ENCODE data around the gene CEP290.
A peak's percentile ranks its signal among the peaks of the same experiment; 100 is the strongest.
"Not testable (repeated sequence)": the region's sequence is repeated elsewhere in the genome, so short reads cannot be mapped to it uniquely, and the experiment has no call there.

The CEP290 gene

GRCh38 chr12:88144546-88145468 is 2.9 kb upstream of the CEP290 start:
- no peak for DNase-seq (ENCODE audit: extremely low read depth in 1 of 2, low read depth in 1 of 2)

DNA sequence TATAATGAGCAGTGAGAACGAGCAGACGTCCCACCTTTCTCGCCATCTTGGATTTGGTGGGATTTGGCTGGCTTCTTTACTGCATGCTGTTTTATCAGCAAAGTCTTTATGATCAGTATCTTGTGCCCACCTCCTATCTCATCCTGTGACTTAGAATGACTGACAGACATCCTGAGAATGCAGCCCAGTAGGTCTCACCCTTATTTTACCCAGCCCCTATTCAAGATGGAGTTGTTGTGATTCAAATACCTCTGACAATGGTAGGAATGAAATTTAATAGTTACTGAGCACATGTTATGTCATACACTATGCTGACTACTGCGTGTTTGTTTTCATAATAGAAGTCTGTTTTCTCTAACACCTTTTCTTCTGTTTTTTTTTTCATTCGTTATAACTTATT is 2.1 kb upstream of the CEP290 start:
- DNase-seq (ENCODE audit: extremely low read depth in 1 of 2, low read depth in 1 of 2), result no peak

DNA sequence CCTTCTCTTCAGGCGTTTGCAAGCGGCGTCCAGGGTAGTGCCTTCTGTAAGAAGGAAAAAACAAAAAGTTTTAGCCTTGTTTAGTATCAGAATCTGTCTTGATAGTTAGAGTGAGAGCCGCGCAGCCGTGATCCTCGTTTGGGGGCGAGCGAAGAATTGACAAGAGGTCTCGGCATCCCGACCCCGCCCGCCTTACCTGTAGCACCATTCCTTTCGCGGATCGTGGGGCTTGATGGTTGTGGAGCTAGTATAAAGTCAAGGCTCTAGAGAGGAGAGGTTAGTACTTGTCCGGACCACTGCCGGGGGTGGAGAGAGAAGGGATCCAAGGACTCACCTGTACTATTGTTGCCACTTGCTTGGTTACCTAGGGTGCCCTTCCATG is 713 bp upstream of the CEP290 start:
- DNase-seq (ENCODE audit: extremely low read depth in 1 of 2, low read depth in 1 of 2), result peak in 1 of 2 donors; percentile 3

DNA sequence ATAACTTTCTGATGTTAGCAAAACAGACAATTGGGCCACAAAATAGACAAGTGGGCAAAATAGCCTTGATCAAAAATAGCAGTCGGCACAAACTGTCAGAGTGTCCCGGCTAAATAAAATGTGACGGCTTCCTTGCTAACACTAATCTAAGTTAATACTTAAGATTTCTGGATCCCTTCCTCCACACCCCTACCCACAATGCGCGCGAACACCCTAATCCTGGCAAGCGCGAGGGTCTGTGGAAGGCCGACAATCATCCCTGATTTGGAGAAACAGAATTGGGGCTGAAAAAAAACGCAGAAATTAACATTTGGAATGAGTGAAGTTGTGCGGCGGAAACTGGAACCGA is 489 bp downstream of the CEP290 start:
- DNase-seq (ENCODE audit: extremely low read depth in 1 of 2, low read depth in 1 of 2), result no peak

DNA sequence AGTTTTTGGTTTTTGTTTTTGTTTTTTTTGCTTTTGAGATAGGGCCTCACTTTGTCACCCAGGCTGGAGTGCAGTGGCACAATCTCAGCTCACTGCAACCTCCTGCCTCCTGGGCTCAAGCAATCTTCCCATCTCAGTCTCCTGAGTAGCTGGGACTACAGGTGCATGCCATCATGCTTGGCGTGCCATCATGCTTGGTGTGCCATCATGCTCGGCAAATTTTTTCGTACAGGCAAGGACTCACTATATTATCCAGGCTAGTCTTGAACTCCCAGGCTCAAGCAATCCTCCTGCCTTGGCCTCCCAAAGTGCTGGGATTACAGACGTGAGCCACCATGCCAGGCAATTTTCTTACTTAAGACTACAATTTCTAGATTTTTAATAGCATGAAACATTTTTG is 2.2 kb downstream of the CEP290 start:
- not testable (repeated sequence) for DNase-seq (ENCODE audit: extremely low read depth in 1 of 2, low read depth in 1 of 2)

DNA sequence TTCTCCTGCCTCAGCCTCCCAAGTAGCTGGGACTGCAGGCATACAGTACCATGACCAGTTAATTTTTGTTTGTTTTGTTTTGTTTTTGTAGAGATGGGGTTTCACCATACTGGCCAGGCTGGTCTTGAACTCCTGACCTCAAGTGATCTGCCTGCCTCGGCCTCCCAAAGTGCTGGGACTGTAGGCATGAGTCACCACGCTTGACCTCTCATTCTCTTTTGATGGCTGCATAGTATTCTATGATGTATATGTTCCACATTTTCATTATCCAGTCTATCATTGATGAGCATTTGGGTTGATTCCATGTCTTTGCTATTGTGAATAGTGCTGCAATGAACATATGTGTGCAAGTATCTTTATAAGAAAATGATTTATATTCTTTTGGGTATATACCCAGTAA is 8.7 kb downstream of the CEP290 start:
- not testable (repeated sequence) for DNase-seq (ENCODE audit: extremely low read depth in 1 of 2, low read depth in 1 of 2)

- no peak for DNase-seq (ENCODE audit: extremely low read depth in 1 of 2, low read depth in 1 of 2)
Observed at GRCh38 chr12:88132392-88132791, 9.5 kb downstream of the CEP290 start.

- DNase-seq (ENCODE audit: extremely low read depth in 1 of 2, low read depth in 1 of 2), result no peak
Observed at GRCh38 chr12:88127855-88128254, 14.0 kb downstream of the CEP290 start.

- no peak for DNase-seq (ENCODE audit: extremely low read depth in 1 of 2, low read depth in 1 of 2)
Observed at GRCh38 chr12:88127099-88127498, 14.8 kb downstream of the CEP290 start.

DNA sequence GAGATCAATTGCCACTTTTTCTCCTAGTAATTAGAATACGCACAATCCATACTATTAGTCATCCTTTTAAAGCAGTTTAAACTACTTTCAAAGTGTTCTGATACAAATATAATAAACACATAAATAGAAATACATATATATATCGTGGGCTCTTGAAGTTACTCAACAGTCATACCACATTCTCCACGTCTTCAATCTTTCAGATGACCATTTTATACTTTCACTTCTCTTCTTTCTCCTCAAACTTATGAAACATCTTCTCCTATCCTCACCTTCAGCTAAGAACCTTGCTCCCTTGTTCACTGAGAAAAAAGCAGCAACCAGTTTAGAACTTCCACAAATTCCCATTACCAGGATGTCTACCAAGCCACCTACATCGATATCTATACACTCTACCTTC is 19.2 kb downstream of the CEP290 start:
- no peak for DNase-seq (ENCODE audit: extremely low read depth in 1 of 2, low read depth in 1 of 2)

- no peak for DNase-seq (ENCODE audit: extremely low read depth in 1 of 2, low read depth in 1 of 2)
Observed at GRCh38 chr12:88113871-88114270, 28.0 kb downstream of the CEP290 start.

- DNase-seq (ENCODE audit: extremely low read depth in 1 of 2, low read depth in 1 of 2), result no peak
Observed at GRCh38 chr12:88111074-88111652, 30.7 kb downstream of the CEP290 start.

DNA sequence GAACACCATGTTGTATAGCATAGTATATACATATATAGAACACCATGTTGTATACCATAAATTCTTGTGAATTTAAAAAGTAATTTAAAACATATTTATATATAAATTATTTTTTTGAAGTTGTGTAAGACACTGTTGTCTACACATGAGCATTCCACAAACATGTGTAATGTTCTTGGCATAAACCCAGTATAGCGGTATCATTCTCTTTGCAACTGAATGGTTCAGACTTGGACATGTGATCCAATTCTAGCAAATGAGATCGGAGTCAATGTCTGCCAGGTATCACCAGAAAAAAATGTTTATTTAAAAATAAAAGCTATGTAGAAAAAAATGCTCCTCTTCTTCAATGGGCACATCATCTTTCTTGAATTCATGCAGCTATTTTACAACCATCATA is 33.9 kb downstream of the CEP290 start:
- no peak for DNase-seq (ENCODE audit: extremely low read depth in 1 of 2, low read depth in 1 of 2)

- no peak for DNase-seq (ENCODE audit: extremely low read depth in 1 of 2, low read depth in 1 of 2)
Observed at GRCh38 chr12:88093573-88093972, 48.3 kb downstream of the CEP290 start.

- no peak for DNase-seq (ENCODE audit: extremely low read depth in 1 of 2, low read depth in 1 of 2)
Observed at GRCh38 chr12:88092771-88093170, 49.1 kb downstream of the CEP290 start.

DNA sequence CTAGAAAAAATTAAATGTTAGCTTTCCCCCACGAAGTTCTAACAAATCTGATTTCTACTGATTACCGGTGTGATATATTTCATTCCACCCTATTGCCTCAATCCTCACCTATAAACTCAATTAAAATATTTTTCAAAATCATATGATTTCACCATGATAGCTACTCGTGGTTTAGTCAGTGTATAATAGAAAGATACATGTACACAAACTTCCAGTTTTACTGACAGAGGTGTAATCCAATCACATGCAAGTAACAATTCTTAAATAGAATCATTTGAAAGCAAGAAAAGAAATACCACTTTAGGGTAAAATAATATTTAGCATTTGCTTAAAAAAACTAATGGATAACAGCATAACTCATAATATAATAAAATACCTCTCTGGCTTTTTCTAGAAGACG is 57.7 kb downstream of the CEP290 start:
- DNase-seq (ENCODE audit: extremely low read depth in 1 of 2, low read depth in 1 of 2), result no peak

DNA sequence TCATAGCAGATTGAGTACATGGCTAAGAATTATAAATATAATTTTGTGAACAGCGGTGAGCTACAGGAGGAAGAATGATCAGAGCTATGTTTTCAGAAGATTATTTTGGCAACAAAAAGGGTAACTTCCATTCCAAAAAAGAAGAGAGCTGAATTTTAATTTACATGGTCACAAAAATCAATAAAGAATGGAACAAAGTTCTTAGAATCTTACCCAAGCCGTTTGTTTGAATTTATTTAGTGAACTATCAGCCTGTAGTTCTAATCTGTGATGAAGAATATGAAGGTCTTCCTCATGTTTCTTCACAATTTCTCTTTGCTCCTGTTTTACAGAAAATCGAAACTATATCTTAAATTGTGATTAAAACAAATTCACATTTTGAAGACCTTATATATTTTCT is 58.3 kb downstream of the CEP290 start:
- no peak for DNase-seq (ENCODE audit: extremely low read depth in 1 of 2, low read depth in 1 of 2)

DNA sequence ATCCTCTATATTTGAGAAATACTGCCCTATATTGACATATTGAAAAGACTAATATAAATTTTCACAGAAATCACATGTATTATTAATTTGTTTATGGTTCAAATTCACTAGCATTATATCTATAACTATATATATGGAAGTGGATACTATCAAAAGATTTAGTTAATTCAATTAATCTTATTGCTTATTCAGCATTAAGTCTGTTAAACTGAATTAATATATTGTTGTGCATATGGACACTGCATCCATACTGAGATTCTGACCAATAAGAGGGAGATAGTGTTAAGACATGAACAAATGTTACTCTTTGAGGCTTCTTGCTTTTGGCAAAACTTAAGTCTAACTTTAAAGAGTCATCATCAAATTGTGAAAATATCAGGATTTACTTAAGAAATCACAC is 60.6 kb downstream of the CEP290 start:
- DNase-seq (ENCODE audit: extremely low read depth in 1 of 2, low read depth in 1 of 2), result no peak

DNA sequence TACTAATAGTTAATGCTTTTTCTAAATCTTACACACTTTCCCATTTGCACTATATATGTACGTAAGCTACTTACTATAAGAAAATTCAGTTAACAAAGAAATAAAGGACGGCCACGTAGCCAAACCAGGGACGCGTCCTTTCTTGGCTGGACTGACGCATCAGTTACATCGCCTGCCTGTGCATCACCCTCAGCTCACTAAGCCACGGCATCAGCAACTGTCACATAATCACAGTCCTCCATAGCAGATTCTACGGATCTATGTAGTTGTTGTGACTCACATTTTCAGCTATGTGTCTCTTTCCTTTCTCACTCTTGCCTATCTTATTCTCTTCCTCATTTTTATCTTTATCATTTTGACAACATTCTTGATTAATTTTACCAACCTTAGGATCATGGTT is 74.6 kb downstream of the CEP290 start:
- no peak for DNase-seq (ENCODE audit: extremely low read depth in 1 of 2, low read depth in 1 of 2)

DNA sequence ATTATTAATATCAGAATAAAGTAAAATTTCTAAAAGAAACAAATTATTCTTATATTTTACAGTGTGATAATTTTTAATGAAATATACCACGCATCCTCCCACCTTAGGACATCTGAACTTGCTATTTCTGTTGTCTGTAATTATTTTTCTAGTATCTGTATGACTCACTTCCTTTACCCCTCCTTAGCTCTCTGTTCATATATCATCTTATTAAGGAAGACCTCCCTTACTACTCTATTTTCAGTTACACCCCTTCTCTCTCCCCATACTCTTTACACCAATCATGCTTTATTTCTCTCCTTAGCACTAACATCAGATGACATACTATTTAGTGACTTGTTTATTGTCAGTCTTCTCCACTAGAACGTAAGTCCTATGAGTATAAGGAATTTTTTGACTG is 78.5 kb downstream of the CEP290 start:
- DNase-seq (ENCODE audit: extremely low read depth in 1 of 2, low read depth in 1 of 2), result no peak

GRCh38 chr12:88062474-88062873 is 79.4 kb downstream of the CEP290 start:
- no peak for DNase-seq (ENCODE audit: extremely low read depth in 1 of 2, low read depth in 1 of 2)

GRCh38 chr12:88058719-88059077 is 83.2 kb downstream of the CEP290 start:
- no peak for DNase-seq (ENCODE audit: extremely low read depth in 1 of 2, low read depth in 1 of 2)

Measured in activated CD8-positive, alpha-beta memory T cell treated with anti-CD3 and anti-CD28 coated beads for 1 hour (primary cell).